GM08714 (cell line): ENCODE measurements around the gene WDR41.

Source experiments
- H3K4me3 ChIP-seq: fragments of 200-500 bp; sonication (Bioruptor generic); 2 replicates; pipeline ENCODE4 v1.5.1; 2014; ENCODE audit warnings: mild to moderate bottlenecking, low read length, inconsistent platforms
- ZNF274 ChIP-seq: IDR thresholded peaks from 2 replicates; pipeline ENCODE4 v1.6.1; 2012; ENCODE audit warnings: mild to moderate bottlenecking, low read depth, low read length

Gene WDR41

DNA sequence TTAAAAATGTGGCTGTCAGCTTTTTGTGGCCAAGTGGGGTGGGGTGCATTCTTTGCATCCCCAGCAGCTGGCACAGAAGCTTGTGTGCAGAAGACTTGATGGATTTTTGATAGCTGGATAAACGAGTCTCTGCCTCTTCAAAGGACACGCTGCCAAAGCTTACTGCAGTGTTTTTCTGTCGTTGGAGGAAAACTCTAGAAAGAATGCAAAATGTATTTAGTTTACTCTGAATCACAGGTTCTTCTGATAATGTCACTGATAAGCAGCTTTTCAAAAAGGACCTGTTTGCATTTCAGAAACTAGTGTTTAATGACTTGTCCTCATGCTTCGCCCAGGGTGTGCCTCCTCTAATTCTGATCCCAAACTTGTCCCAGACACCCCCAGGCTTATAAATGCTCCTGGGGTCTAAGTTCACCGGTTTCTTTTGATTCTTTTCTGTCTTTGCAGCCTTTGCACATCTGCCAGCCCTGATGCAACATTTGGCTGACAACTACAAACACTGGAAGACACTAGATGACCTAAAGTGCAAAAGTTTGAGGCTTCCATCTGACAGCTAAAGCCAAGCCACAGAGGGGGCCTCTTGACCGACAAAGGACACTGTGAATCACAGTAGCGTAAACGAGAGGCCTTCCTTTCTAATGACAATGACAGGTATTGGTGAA is 66.0 kb downstream of the WDR41 start:
- TF ChIP-seq ZNF274, result no peak
- no peak overlapping the region for H3K4me3 ChIP-seq

DNA sequence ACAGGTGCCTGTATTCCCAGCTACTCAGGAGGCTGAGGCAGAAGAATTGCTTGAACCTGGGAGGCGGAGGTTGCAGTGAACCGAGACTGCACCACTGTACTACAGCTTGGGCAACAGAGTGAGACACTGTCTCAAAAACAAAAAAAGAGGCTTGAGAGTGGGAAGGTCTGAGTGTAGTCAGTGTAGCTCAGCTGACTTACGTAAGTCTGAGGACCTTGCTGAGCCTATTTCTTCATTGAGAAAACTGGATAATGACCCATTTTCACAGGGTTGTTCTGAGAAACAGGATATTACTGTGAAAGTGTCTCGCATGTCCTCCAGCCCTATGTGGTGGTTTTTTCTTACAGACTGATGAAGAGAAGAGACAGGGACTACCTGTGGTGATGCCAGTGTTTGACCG is 66.7 kb downstream of the WDR41 start:
- no peak for TF ChIP-seq ZNF274
- no peak overlapping the region for H3K4me3 ChIP-seq

DNA sequence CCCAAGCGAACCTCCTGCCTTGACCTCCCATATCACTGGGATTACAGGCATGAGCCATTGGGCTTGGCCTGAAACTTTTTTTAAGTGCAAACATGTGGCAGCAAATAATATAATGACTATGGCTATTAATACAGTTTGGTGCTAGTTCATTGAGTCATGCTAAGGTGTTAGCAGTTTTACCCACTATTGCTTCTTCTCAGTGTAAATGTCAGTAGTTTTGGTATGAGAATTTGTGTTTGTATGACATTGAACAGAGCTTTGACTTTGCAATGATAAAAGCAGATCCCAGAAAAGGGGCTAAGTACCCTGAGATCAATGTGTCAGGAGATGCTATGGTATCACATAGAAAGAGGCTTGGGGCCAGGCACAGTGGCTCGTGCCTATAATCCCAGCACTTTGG is 67.2 kb downstream of the WDR41 start:
- TF ChIP-seq ZNF274, result no peak
- no peak overlapping the region for H3K4me3 ChIP-seq

DNA sequence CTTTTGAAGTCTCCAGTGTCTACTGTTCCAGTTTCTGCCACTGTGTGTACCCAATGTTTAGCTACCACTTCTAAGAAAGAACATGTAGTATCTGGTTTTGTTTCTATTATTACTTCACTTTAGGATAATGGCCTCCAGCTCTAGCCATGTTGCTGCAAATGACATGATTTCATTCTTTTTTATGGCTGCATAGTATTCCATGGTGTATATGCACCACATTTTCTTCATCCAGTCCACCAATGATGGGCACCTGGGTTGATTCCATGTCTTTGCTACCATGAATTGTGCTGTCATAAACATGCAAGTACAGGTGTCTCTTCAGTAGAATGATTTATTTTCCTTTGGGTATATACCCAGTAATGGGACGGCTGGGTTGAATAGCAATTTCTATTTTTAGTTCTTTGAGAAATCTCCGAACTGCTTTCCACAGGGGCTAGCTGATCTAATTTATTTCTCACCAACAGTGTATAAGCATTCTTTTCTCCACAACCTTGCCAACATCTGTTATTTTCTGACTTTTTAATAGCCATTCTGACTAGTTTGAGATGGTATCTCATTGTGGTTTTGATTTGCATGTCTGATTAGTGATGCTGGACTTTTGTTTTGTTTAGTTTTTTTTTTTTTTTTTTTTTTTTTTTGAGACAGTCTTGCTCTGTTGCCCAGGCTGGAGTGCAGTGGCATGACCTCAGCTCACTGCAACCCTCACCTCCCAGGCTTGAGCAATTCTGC is 68.9 kb downstream of the WDR41 start:
- TF ChIP-seq ZNF274, result no peak

DNA sequence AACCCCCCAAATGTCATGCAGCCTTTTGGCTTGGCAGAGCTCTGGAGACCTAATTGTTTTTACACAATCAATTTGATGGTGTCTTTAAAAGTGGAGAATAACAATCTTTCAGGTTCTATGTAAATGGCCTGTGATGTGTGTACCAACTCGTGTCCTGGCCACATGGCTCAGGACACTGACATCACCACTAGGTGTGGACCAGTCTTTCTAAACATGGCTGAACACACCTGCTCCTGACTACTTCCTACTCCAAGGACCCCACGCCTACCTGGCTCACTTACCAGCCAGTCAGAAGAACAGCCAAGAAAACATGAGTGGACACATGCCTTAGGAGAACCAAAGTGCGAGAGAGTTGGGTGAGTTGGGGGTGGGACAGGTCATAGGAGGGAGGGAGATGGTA is 71.2 kb downstream of the WDR41 start:
- TF ChIP-seq ZNF274, result no peak

More for the DNA sequence above, 68.9 kb downstream of the WDR41 start:
- no peak overlapping the region for H3K4me3 ChIP-seq

DNA sequence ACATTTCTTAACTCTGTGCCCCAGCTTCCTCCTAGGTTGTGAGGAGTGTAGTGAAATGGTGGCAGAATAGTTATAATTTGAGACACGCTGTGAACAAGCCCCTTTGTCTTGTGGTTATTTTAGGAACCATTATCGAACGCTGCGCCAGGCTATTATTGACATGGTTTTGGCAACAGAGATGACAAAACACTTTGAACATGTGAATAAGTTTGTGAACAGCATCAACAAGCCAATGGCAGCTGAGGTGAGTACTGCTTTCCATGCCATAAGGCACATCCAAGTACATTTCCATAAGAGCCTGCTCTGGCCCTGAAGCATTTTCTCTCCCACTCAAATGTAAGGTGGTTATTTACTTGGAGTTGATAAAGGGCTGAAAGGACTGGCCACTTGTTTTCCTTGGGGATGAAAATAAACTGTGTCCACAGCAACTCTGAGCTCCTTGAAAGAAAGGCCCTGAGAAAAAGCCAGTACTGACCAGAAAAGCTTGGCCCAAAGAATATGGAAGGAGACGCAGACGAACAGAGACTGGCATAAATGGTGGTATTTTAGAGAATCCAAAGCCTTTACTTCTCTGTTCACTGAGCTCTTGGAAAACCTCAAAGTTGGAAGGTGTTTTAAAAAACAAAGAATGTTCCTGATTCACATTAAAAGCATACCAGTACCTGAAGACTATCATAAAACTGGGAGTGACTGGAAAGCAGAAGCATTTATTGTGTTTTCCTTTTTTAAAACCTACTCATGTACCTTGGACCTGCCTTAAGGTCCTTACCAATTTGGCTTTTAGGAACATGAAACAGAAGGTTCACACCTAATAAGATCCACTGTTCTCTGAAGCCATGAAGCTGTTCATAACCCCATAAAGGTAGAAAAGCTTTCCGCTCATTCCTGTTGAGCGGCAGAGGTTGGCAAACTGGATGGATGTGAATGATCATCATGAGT is 72.2 kb downstream of the WDR41 start:
- no peak for TF ChIP-seq ZNF274

More for the DNA sequence above, 71.2 kb downstream of the WDR41 start:
- no peak overlapping the region for H3K4me3 ChIP-seq

DNA sequence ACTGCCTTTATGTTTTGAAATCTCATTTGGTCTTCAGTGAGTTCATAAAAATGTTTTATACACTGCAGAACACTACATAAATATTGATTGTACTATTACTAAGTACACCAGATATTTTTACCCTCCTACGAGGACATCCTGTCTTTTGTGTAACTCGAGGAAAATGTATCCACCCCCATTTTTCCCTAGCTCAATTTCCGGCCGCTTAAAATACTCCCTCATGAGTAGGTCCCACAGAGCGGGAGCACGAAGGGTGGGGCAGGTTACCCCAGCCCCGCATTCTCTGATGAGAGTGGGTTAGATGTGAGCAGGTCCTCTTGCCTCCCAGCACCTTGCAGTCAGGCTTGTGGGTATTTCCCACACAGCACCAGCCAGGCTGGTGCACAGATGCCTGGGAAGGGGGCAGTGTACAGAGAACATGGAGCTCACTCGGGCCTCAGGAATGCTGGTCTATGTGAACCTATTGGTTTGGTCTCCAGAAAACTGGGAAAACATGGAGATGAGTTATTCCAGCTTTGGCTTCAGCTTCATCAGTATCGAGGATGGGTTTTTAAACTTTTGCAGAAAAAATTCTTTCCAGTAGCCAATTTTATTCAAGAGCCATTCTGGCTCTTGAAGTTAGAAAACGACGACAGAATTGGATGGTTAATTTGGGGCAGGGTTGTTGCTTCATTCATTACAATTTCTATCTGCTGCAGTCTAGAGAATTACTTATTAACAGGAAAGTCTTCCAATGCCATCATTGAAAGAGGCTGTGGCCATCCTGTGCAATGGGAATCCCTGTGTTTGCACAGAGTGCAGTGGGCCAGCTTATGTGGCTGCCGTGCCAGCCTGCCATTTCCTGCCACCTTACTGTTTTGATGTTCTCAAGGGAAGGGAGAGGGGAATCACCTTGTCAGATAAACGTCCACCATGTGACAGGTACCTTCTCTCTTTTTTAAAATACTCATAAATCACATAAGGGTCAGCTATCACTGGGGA is 73.2 kb downstream of the WDR41 start:
- no peak for TF ChIP-seq ZNF274
- no peak overlapping the region for H3K4me3 ChIP-seq

More for the DNA sequence above, 72.2 kb downstream of the WDR41 start:
- H3K4me3 ChIP-seq, result no peak overlapping the region

DNA sequence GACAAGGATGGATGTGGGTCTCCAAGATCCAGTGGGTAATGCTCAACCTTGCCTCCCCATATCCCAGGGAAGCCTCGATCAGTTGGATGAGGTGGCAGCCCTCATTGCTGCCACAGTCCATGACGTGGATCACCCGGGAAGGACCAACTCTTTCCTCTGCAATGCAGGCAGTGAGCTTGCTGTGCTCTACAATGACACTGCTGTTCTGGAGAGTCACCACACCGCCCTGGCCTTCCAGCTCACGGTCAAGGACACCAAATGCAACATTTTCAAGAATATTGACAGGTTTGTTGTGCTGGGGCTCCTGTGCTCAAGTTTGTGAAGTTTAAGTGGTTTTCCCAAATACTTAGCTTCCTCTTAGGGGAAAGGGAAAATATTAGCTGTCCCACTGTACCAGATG is 74.0 kb downstream of the WDR41 start:
- no peak overlapping the region for H3K4me3 ChIP-seq
- no peak for TF ChIP-seq ZNF274

DNA sequence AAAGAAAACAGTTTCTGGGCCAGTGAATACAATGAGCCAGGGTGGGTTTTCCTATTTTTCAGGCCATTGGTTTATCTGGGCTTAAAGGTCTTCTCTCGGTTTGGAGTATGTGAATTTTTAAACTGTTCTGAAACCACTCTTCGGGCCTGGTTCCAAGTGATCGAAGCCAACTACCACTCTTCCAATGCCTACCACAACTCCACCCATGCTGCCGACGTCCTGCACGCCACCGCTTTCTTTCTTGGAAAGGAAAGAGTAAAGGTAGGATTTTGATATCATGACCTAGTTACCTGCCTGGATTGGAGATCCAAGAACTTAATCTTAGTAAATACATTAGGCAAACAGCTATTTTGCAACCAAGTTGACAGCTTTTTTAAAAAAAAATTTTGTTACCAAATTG is 79.1 kb downstream of the WDR41 start:
- no peak overlapping the region for H3K4me3 ChIP-seq
- TF ChIP-seq ZNF274, result no peak

DNA sequence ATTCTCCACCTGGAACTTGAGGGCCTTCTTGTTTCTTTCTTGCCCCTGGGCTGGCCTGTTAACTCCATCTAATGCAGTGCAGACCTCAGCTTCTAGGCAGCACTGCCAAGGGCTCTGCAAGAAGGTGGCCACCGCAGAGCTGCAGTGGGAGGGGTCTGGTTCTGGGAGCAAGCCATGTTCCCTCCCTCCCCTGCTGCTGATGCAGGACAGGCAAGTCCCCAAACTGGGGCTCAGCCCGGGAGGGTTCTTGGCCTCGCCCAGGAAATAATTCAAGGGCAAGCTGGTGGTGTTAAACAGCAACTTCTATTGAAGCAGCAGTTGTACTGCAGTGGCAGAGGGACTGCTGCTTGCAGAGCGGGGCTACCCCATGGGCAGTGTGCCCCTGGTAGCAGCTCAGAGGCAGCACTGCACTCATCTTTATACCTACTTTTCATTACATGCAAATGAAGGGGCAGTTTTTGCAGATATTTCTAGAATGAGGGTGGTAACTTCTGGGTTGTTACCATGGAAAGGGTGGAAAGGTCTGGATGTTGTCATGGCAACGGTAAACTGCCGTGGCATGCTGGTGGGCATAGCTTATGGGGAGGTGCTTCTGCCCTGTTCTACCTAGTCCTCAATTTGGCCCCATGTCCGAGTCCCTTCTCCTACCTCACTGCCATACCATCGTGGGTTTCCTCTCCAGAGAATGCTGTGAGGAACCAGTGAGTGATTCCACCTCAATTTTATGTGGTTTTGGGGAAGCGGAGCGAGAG is 82.1 kb downstream of the WDR41 start:
- no peak for TF ChIP-seq ZNF274
- H3K4me3 ChIP-seq, result no peak overlapping the region

DNA sequence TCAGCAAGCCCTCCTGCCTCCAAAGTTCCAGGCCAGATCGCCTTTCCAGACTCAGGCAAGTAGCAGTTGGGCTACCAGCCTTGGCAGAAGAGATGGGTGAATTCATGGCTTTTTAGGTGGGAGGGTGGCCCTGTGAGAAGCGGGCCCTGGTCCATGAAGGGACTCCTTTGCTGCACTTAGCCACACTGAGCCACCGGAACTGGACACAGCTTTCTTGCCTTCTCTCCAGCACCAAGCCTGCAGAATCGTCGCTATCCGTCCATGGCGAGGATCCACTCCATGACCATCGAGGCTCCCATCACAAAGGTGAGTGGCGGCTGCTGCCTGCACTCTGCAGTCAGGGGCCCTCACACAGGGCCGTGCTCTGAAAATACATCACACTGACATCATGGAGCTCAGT is 85.0 kb downstream of the WDR41 start:
- TF ChIP-seq ZNF274, result no peak
- no peak overlapping the region for H3K4me3 ChIP-seq

DNA sequence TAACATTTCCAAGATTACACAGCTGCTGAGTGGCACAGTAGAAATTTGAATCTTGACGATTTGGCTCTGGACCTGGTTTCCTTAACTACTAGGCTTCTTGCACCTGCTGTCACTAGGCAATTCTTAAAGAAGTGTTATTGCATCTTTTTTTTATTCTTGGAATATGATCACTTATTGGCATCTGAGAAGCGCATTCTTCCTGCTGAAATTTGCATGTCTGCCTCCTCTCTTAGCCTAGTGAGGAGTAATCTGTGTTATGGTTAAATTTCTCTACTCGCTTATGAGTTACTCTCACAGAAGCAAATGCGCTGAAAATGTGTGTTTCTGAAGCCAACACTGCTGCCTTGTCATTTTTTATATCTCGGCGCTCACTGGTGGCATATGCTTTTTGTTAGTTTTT is 89.3 kb downstream of the WDR41 start:
- TF ChIP-seq ZNF274, result no peak
- H3K4me3 ChIP-seq, result no peak overlapping the region

DNA sequence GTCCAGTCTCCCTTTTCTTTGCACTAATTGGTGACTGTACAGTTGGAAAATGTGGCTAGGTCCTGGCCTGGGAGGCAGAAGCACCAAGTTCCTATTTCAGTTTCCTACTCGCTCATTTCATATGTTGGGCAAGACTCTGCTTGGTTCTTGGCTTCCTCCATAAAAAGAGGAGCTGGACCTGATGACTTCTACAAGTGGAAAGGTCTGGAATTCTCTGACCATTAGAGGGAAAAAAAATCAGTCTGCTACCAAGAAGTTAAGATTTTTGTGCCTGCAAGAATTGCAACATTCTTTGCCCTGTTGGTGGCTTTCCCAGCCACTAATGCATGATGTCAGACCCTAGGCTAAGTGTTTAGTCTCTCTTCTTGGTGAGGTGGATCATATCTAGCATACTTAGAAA is 91.5 kb downstream of the WDR41 start:
- no peak for TF ChIP-seq ZNF274
- no peak overlapping the region for H3K4me3 ChIP-seq
